Keratinocyte (primary cell): ENCODE results near the gene HSPBP1. TPM values are rescaled to one million over a fixed set of nuclear protein-coding genes. Genes with fewer than 3 reads are reported as not detected.
A peak's percentile ranks its signal among the peaks of the same experiment; 100 is the strongest.

ENCODE experiments used
- DNase-seq: peaks from one replicate; pipeline ENCODE4 v3.0.0-alpha.2; 2011; ENCODE audit warnings: low read depth, missing footprints, low spot score
- FAIRE-seq: peaks from 2 replicates; lab custom pipeline; 2011; peaks lifted over from hg19 to GRCh38; lab: Jason Lieb, UNC
- H2AFZ ChIP-seq: 2 replicates; pipeline ENCODE4 v1.6.0; 2012; ENCODE audit warnings: low read length, control low read depth, inconsistent platforms; ENCODE audit not compliant: control insufficient read depth
- H3K27ac ChIP-seq: 2 replicates; pipeline ENCODE4 v1.5.1; 2011; ENCODE audit warnings: low read length; ENCODE audit not compliant: control insufficient read depth, insufficient read depth
- H3K27me3 ChIP-seq: 3 replicates; pipeline ENCODE4 v1.6.0; 2011; ENCODE audit warnings: low read length; ENCODE audit not compliant: control insufficient read depth, insufficient read depth; ENCODE audit errors: extremely low read depth
- H3K36me3 ChIP-seq, 2 experiments: 2 replicates in 1 of 2; 3 replicates in 1 of 2; pipeline ENCODE4 v1.5.1; 2011; ENCODE audit warnings: low read length in 2 of 2, mild to moderate bottlenecking in 1 of 2; ENCODE audit not compliant: control insufficient read depth in 2 of 2, insufficient read depth in 2 of 2; ENCODE audit errors: extremely low read depth in 1 of 2
- H3K4me1 ChIP-seq: 3 replicates; pipeline ENCODE4 v1.5.1; 2011; ENCODE audit warnings: low read length; ENCODE audit not compliant: control insufficient read depth, insufficient read depth; ENCODE audit errors: extremely low read depth
- H3K4me2 ChIP-seq: 3 replicates; pipeline ENCODE4 v1.6.0; 2011; ENCODE audit warnings: low read depth, low read length; ENCODE audit not compliant: control insufficient read depth, insufficient read depth; ENCODE audit errors: extremely low read depth
- H3K4me3 ChIP-seq, 3 experiments: fragments of 200-600 bp in 1 of 3; sonication (generic) in 1 of 3; 2 replicates in 2 of 3; 3 replicates in 1 of 3; pipeline ENCODE4 v1.5.1; 2011 to 2016; ENCODE audit warnings: low read length in 3 of 3, mild to moderate bottlenecking in 3 of 3, control low read depth in 2 of 3, inconsistent platforms in 1 of 3, low read depth in 1 of 3, mixed read lengths in 1 of 3, mixed run types in 1 of 3, moderate library complexity in 1 of 3; ENCODE audit not compliant: control insufficient read depth in 2 of 3, insufficient read depth in 2 of 3; ENCODE audit errors: extremely low read depth in 1 of 3
- H3K79me2 ChIP-seq: 2 replicates; pipeline ENCODE4 v1.6.0; 2012; ENCODE audit warnings: low read length; ENCODE audit not compliant: control insufficient read depth, insufficient read depth
- H3K9ac ChIP-seq: 3 replicates; pipeline ENCODE4 v1.6.0; 2011; ENCODE audit warnings: low read length; ENCODE audit not compliant: control insufficient read depth, insufficient read depth; ENCODE audit errors: extremely low read depth
- H3K9me1 ChIP-seq: 3 replicates; pipeline ENCODE4 v1.6.0; 2011; ENCODE audit warnings: low read length; ENCODE audit not compliant: control insufficient read depth, insufficient read depth; ENCODE audit errors: extremely low read depth
- H3K9me3 ChIP-seq: 2 replicates; pipeline ENCODE4 v1.5.1; 2012; ENCODE audit warnings: low read depth, low read length; ENCODE audit not compliant: control insufficient read depth
- H4K20me1 ChIP-seq: 3 replicates; pipeline ENCODE4 v1.6.0; 2011; ENCODE audit warnings: low read length; ENCODE audit not compliant: control insufficient read depth, insufficient read depth; ENCODE audit errors: extremely low read depth
- EZH2 ChIP-seq: IDR thresholded peaks from one replicate; pipeline ENCODE4 v1.6.1; 2012; ENCODE audit warnings: inconsistent platforms, mild to moderate bottlenecking, low read length, moderate library complexity
- dilution Hi-C: fragments of 300-500 bp; cut with MboI; formaldehyde crosslinking; loops from one replicate; pipeline ENCODE4 v1.7.0; 2020; ENCODE audit warnings: low sequenced_read_pairs; ENCODE audit not compliant: extremely low pct_ligation_motif_present
- polyA plus RNA-seq, 5 experiments: library from polyadenylated mRNA; depleted of rRNA in 3 of 5; stranded (reverse) in 3 of 5; stranded (forward) in 1 of 5; unstranded in 1 of 5; fragments of >200 nt; gene quantifications; 1 replicate in 1 of 5; 2 replicates in 3 of 5; 3 replicates in 1 of 5; pipeline versions ENCODE4 v1.2.1 to v1.2.3, GENCODE V29; 2011 to 2012; ENCODE audit warnings: missing spikeins in 2 of 5, low read depth in 1 of 5, low replicate concordance in 1 of 5
- TF ChIP-seq, protein P1 (sequence below), 3 experiments: IDR thresholded peaks in 1 of 3; conservative IDR thresholded peaks in 1 of 3; optimal IDR thresholded peaks in 1 of 3; 2 replicates in 2 of 3; 3 replicates in 1 of 3; pipeline versions ENCODE3 to v1.5.1; 2011; ENCODE audit warnings: low read length in 3 of 3, mild to moderate bottlenecking in 3 of 3, moderate library complexity in 2 of 3, control low read depth in 1 of 3, inconsistent platforms in 1 of 3; ENCODE audit not compliant: insufficient read depth in 2 of 3; ENCODE audit errors: extremely low read depth in 1 of 3

HSPBP1 gene
- polyA plus RNA-seq, 1 donor (not counting 4 experiments of a cell fraction or from before 2014, with no cell fraction given) = 20.2 TPM

DNA sequence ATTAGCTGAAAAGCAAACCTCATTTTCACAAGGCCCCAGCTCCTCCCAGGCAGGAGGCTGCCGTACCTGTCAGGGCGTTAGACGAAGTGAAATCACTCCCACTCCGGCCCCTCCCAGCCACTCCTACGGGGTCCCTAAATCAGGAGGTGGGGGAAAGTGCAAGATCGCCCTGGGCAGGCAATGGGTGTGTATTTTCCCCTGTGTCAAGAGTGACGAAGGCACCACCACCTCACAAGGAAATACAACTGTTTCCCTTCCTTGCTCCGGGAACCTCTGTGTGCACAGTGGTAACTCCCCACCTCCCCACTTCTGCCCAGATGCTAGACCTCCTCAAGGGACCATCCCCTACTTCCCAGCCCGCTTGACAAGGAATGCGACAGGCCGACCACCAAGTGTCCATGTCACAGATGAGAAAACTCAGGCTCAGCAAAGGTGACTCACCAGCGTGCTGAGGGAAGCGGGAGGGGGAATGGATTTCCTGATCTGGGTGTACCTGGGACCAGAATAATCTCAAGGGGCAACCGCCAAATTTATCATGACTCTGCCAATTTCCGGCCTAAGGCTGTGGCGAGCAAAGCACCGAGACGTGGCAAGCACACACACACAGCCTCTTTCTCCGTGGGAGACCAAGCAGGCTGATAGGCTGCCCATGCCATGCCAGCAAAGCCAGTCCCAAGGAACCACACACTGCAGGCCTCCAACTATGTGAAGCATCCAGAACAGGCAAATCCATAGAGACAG is 28.4 kb downstream of the HSPBP1 start:
- Histone ChIP-seq H3K9ac (peak overlapping the region; percentile 47), H3K27ac (peak overlapping the region; percentile 46), H3K27me3 (no peaks in the 10 kb centered on the region), H4K20me1 (peaks cover 67% of the 10 kb centered on the region), H3K79me2 (peaks cover 99% of the 10 kb centered on the region), H3K36me3 (peaks cover 8 to 18% of the 10 kb centered on the region in 2 experiments), H3K9me1 (peaks cover 16% of the 10 kb centered on the region), H3K9me3 (no peaks in the 10 kb centered on the region), H3K4me3 (peak overlapping the region in 1 of 3 experiments; percentile 22), H3K4me1 (peaks cover 35% of the 10 kb centered on the region), H2AFZ (no peak overlapping the region), H3K4me2 (peak overlapping the region; percentile 31)
- FAIRE-seq = peak; percentile 77
- TF ChIP-seq EZH2 = no peak
- no peak for DNase-seq
- dilution Hi-C loops = no loop called here

DNA sequence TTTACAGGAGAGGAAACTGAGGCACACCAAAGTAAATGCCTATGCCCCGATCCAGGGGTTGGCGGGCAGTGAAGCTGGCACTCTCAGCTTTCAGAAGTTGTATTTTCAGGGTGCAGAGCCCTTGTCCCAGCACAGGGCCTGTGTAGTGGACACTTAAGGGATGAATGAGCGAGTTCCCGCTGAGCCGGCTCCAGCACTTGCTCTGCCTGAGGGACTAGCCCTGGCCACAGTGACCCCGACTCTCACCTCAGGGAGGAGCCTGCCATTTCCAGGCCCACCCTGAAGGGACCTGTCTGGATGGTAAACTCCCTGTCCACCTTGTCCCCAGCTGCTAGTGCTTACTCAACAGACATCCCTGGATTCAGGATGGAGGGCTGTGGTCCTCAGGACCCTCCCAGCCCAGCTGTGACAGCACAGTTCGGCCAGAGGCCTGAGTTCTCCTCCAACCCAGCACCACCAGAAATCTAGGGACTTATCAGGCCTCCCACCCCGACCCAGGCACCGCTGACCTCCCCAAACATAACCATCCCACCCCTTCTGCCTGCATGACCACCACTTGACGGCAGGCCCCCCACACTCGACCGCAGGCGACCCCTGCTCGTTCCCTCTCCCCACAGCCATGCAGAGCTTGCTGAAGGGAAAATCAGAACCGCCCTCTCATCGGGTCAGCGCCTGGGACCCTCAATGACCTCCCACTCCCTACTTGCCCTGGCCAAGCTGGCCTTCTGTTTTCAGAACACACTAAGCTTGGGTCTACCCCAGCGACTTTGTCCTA is 29.5 kb downstream of the HSPBP1 start:
- H3K4me2 ChIP-seq = no peak overlapping the region
- FAIRE-seq (no peak), DNase-seq (no peak)
- peaks cover 10 to 14% of the 10 kb centered on the region in 2 experiments for H3K36me3 ChIP-seq
- peak overlapping the region; percentile 47 for H3K9ac ChIP-seq
- peaks cover 91% of the 10 kb centered on the region for H3K79me2 ChIP-seq
- dilution Hi-C loops = no loop called here
- no peak overlapping the region for H3K4me3 ChIP-seq
- peaks cover 24% of the 10 kb centered on the region for H3K4me1 ChIP-seq
- no peak overlapping the region for H2AFZ ChIP-seq
- peaks cover 56% of the 10 kb centered on the region for H4K20me1 ChIP-seq
- H3K9me1 ChIP-seq = peaks cover 11% of the 10 kb centered on the region
- TF ChIP-seq, protein P1, sequence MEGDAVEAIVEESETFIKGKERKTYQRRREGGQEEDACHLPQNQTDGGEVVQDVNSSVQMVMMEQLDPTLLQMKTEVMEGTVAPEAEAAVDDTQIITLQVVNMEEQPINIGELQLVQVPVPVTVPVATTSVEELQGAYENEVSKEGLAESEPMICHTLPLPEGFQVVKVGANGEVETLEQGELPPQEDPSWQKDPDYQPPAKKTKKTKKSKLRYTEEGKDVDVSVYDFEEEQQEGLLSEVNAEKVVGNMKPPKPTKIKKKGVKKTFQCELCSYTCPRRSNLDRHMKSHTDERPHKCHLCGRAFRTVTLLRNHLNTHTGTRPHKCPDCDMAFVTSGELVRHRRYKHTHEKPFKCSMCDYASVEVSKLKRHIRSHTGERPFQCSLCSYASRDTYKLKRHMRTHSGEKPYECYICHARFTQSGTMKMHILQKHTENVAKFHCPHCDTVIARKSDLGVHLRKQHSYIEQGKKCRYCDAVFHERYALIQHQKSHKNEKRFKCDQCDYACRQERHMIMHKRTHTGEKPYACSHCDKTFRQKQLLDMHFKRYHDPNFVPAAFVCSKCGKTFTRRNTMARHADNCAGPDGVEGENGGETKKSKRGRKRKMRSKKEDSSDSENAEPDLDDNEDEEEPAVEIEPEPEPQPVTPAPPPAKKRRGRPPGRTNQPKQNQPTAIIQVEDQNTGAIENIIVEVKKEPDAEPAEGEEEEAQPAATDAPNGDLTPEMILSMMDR (optimal IDR thresholded peaks at IDR 0.05 in 1 of 3, IDR thresholded peaks at IDR 0.05 in 1 of 3, conservative IDR thresholded peaks at IDR 0.05 in 1 of 3; ENCODE audit: extremely low read depth in 1 of 3, insufficient read depth in 2 of 3, low read length in 3 of 3) = no peak
- no peak for TF ChIP-seq EZH2
- H3K27ac ChIP-seq = peak overlapping the region; percentile 46
- no peaks in the 10 kb centered on the region for H3K27me3 ChIP-seq
- no peaks in the 10 kb centered on the region for H3K9me3 ChIP-seq
